CD4-positive, alpha-beta T cell treated with Interleukin-2 at 100 ng/mL for 4 hours (primary cell): ENCODE results near the gene DNAH6.

Experiments
- DNase-seq: peaks from one replicate; pipeline ENCODE4 v3.0.0-alpha.2; 2020; ENCODE audit warnings: low spot score

Gene DNAH6

DNA sequence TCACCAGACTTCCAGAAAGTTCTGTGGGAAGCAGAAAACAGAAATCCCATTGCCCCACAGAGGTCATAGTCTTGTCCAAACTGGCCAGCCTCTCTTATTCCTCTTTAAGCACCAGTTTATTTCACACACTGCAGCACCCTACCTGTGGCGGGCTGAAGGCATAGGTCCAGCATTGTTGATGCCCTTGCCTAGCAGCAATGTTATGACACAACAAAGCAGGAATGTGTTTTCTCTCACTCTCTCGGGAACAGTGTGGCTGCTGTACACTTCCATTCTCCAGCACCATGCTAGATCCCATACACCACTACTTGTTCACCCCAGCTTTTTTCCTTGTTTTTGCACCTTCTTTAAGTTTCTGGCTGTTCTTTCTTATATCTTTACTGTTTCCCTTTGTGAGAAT lies 181.6 kb downstream of the DNAH6 start:
- DNase-seq, result no peak

GRCh38 chr2:84700006-84700405 lies 183.7 kb downstream of the DNAH6 start:
- no peak for DNase-seq

- no peak for DNase-seq
These were observed 185.6 kb downstream of the DNAH6 start for GRCh38 chr2:84701880-84702279.

DNA sequence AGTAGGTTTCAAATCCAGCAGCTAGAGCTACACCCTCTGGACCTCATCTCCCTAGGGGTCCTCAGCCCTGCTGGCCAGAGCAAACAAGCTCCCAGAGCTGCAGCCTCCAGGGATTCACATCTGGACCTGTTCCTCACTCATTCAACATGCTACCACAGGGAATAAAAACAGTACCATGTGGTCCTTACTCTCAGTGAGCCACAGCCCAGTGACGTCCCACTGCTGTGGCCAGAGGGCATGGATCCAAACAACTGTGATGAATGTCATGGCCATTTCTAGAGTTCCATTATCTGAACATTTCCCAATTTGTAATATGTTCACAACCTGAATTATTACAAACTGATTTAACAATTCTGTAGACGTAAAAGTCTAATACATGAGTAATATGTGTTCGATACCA lies 186.6 kb downstream of the DNAH6 start:
- no peak for DNase-seq

DNA sequence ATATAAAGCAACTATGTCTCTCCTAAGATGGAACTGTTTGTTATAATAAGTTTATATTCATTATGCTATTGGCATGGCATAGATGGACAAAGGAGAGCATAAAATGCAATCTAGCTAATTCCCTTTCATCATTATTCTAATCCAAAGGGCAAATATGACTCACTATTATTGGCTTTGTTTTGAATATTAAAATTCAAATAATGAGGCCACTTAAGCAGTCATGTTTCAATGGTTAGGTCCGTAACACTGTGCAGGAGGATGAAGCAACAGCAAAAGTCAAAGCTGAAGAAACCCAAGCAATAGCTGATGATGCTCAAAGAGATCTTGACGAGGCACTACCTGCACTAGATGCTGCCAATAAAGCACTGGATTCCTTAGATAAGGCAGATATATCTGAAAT lies 187.5 kb downstream of the DNAH6 start:
- no peak for DNase-seq

GRCh38 chr2:84704505-84705244 lies 188.4 kb downstream of the DNAH6 start:
- no peak for DNase-seq

GRCh38 chr2:84705858-84706257 lies 189.6 kb downstream of the DNAH6 start:
- DNase-seq, result no peak

- DNase-seq, result no peak
These were observed 192.1 kb downstream of the DNAH6 start for GRCh38 chr2:84708442-84708841.

- no peak for DNase-seq
These were observed 195.4 kb downstream of the DNAH6 start for GRCh38 chr2:84711651-84712050.

GRCh38 chr2:84713441-84713840 lies 197.1 kb downstream of the DNAH6 start:
- DNase-seq, result no peak

- DNase-seq, result no peak
These were observed 200.3 kb downstream of the DNAH6 start for GRCh38 chr2:84716564-84716963.

DNA sequence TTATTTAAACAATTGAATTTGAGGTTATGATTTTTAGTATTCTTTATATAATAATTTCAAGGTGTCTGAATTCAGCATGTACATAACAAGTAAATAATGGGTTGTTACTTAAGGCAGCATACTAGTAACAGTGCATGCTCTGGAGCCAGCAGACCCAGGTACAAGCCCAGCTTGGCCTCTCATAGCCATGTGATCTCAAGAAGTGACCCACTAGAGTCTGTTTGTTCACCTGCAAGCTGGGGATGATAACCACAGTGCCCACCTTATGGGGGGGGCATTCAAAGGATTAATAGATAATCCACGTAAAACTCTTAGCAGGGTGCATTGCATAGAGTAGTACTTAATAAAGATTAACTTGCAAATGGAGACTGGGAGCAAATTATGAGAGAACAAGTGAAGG lies 201.0 kb downstream of the DNAH6 start:
- no peak for DNase-seq

GRCh38 chr2:84719434-84719833 lies 203.1 kb downstream of the DNAH6 start:
- no peak for DNase-seq

DNA sequence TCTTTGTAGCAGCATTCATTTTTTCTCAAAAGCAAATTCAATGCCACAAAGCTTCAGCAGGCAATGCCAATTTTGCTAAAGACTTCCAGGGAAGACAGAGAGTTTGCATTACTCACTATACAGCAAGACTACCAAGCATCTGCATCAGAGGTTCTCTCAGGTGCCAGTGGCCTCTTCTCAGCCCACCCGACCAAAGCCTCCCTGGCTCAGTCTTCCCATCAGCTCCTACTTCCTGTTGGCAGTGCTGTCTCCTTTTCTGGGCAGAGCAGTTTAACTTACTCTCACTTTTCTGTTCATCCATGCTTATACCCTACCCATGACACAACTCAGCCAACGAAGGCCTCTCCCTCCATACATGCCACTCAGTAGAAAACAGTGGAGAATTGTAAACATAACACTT lies 207.5 kb downstream of the DNAH6 start:
- DNase-seq, result no peak

- DNase-seq, result no peak
These were observed 209.4 kb downstream of the DNAH6 start for GRCh38 chr2:84725717-84726116.

DNA sequence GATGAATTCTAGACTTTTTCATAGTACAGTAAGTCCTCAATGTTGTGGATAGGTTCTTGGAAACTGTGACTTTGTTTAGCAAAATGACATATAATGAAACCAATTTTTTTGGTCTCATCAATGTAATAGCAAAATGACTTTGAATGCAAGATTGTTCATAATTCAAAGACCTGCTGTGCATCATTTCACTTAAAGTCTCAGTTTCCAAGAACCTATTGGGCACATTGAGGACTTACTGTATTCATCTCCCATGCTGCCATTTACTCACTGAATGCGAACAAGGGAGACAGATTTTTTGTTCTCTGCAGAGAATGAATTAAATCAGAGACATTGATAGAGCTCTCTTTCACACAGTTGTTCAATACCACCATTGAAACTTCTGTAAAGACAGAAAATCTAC lies 211.0 kb downstream of the DNAH6 start:
- no peak for DNase-seq

DNA sequence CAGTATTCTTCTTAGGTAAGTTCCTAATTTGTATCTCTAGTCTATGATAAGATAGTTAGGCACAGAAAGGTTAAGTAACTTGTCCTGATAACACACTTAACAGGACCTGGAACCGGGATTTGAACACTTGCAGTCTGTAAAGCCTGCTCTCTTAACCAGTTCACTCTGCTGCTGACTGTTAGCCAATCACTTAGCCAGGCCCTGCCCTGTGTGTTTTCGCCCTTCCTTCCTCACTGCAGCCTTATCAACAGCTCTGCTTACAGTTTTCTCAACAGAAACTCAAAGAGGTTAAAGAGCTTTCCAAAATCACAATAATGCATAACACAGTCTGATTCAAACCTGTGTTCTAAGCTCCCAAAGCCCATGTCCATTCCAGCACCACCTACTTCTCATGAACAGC lies 212.9 kb downstream of the DNAH6 start:
- no peak for DNase-seq

- DNase-seq, result no peak
These were observed 214.9 kb downstream of the DNAH6 start for GRCh38 chr2:84731185-84731584.

DNA sequence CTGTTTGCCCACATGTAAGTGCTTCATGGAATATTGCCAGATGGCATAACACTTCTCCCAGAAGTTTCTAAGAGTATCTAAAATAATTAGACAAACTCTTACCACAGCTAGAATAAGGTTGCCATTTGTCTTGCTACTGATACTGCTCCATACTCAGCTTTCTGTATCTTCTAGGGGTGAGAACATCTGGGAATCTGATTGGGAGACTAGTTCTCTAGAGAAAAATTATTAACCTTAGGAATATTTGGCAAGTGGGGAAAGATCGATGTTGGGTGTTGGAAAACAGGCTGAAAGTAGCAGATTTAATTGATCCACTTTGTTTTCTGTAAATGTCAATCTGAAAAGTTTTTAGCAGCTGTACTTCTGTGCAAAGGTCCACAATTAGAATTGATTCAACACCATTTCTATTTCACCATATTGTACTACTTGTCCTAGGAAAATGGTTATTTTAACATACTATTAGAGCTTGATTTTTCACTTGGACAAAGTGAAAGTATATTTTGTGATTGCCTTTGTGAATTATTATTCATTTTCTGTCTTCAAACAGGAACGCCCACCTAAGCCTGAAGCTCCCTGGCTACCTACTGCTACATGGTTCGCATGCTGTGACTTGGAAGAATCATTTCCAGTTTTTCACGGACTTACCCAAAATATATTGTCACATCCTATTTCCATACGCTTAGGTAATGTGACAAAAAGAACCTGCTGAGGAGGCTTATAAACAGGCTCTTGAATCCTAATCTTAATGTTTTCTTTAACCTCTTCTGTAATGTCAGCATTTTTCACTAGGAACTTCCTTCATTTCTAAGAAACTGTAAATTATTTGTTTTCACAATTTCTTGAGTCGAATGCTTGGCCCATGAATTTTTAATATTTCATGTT lies 216.8 kb downstream of the DNAH6 start:
- no peak for DNase-seq

DNA sequence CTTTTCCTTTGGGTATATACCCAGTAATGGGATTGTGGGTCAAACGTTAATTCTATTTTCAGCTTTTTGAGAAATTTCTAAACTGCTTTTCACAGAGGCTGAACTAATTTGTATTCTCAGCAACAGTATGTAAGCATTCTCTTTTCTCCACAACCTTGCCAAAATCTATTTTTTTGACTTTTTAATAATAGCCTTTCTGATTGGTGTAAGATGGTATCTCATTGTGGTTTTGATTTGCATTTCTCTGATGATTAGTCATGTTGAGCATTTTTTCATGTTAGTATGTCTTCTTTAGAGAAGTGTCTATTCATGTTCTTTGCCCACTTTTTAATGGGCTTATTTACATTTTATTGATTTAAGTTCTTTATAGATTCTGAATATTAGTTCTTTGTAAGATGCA lies 219.1 kb downstream of the DNAH6 start:
- no peak for DNase-seq

- DNase-seq, result peak; percentile 59
These were observed 225.0 kb downstream of the DNAH6 start for GRCh38 chr2:84741182-84741822.

- no peak for DNase-seq
These were observed 232.0 kb downstream of the DNAH6 start for GRCh38 chr2:84748341-84748740.

DNA sequence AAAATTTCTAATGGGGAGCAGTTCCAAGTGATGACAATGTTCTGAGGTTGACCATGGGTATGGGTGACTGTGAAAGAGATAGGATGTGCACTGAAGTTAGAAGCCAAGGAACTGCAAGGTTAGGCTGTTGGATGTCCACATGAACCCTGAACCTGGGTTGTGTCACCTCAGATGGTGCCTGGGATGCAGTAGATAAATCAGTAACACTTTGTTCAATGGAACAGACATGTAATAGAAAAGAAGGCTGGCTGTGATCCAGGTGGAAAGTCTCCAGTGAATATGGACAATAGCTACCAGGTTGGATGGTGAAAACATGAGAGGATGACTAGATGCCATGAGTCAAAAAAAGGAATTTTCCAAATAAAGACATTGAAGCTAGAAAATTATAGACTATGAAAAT lies 233.1 kb downstream of the DNAH6 start:
- no peak for DNase-seq
